T-helper 1 cell treated with Interleukin-12 subunit alpha and Interleukin-12 subunit beta and Interleukin-4 antibody, amounts not matched to agents 30 ng/mL and 1 ng/mL, for 36 hours (primary cell): Measurements from ENCODE around the gene ZNF556. TPM values are rescaled to one million over a fixed set of nuclear protein-coding genes. Genes with fewer than 3 reads are reported as not detected.
"Not testable (repeated sequence)": the region's sequence is repeated elsewhere in the genome, so short reads cannot be mapped to it uniquely, and the experiment has no call there.

Source experiments
- intact Hi-C: fragments of 100-400 bp; cut with micrococcal nuclease; formaldehyde crosslinking; loops from one replicate; pipeline ENCODE4 v1.15.1; 2024
- total RNA-seq: library from RNA; stranded (reverse); gene quantifications from 2 replicates; pipeline ENCODE4 v1.2.3, GENCODE V29; 2022

The ZNF556 gene
- total RNA-seq, 1 donor from 2014 or later = not detected

DNA sequence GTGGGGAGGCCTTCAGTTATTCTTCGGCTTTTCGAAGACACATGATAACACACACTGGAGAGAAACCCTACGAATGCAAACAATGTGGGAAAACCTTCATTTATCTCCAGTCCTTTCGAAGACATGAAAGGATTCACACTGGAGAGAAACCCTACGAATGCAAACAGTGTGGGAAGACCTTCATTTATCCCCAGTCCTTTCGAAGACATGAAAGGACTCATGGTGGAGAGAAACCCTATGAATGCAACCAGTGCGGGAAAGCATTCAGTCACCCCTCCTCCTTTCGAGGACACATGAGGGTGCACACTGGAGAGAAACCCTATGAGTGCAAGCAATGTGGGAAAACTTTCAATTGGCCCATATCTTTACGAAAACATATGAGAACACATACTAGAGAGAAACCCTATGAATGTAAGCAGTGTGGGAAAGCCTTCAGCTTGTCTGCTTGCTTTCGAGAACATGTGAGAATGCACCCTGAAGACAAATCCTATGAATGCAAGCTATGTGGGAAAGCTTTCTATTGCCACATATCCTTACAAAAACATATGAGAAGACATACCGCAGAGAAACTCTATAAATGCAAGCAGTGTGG is 14.0 kb upstream of the ZNF556 start:
- intact Hi-C loops = no loop called here

DNA sequence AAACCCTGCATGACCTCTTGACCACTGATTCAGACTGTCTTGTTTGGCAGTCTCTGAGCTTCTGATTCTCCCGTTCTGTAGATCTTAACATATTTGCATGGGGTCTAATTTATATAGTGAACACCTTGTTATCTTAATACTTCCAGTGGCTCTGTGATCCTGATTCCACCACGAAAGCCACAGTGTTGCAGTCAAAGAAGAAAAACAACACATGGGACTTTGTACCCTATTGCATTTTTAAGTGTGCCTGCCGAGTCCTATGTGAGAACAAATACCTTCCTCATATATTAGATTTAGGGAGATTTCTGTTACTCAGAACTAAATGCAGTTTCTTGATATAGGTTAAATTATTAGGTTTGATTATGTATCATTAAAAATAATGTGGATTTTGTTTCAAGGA is 12.3 kb upstream of the ZNF556 start:
- intact Hi-C loops = no loop called here

GRCh38 chr19:2856457-2857050 is 10.6 kb upstream of the ZNF556 start:
- intact Hi-C loops = no loop called here

GRCh38 chr19:2858864-2859263 is 8.3 kb upstream of the ZNF556 start:
- intact Hi-C loops = no loop called here

DNA sequence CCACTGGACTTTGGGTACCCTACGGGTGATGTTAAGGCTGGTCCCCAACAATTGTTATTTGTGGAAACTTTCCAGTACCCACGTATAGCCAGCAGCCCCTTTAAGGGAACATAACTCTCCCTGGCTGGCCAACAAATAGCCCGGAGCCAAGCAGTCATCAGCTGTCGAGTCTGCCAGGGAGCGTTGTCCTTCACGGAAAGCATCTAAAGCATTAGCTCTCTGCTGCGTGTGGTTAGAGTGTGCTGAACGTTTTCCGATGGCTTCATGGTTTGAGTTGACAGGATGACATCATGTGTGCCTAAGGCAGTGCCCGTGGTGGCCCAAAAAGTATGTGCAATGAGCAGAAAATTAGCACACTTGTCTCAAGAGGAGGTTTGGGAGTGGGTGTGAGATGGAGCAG is 3.3 kb upstream of the ZNF556 start:
- intact Hi-C loops = no loop called here

- intact Hi-C loops = no loop called here
Measured at GRCh38 chr19:2865334-2866100, 1.6 kb upstream of the ZNF556 start.

- intact Hi-C loops = no loop called here
Measured at GRCh38 chr19:2866495-2867024, 575 bp upstream of the ZNF556 start.

DNA sequence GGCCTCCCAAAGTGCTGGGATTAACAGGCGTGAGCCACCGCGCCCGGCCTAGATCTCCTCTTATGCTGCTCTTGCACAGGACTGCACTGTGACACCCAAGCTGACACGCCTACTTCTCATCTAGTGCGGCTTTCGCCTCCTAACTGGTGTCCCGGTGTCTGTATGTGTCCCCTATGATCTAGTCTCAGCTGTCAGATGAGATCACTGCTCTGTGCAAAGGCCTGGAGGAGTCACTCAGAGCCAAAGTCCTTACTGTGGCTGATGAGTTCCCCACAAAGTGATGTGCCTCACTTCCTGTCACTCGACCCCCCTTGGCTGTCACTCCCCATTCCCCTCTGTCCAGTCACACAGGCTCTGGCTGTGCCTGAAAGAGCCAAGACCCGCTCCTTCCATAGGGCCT is 2.5 kb downstream of the ZNF556 start:
- intact Hi-C loops = no loop called here

- intact Hi-C loops = loop anchor here (2.0 kb wide), 1 partner anchor 223 kb away; no protein-coding TSS in a partner anchor
Measured at GRCh38 chr19:2872175-2872574, 5.0 kb downstream of the ZNF556 start.

DNA sequence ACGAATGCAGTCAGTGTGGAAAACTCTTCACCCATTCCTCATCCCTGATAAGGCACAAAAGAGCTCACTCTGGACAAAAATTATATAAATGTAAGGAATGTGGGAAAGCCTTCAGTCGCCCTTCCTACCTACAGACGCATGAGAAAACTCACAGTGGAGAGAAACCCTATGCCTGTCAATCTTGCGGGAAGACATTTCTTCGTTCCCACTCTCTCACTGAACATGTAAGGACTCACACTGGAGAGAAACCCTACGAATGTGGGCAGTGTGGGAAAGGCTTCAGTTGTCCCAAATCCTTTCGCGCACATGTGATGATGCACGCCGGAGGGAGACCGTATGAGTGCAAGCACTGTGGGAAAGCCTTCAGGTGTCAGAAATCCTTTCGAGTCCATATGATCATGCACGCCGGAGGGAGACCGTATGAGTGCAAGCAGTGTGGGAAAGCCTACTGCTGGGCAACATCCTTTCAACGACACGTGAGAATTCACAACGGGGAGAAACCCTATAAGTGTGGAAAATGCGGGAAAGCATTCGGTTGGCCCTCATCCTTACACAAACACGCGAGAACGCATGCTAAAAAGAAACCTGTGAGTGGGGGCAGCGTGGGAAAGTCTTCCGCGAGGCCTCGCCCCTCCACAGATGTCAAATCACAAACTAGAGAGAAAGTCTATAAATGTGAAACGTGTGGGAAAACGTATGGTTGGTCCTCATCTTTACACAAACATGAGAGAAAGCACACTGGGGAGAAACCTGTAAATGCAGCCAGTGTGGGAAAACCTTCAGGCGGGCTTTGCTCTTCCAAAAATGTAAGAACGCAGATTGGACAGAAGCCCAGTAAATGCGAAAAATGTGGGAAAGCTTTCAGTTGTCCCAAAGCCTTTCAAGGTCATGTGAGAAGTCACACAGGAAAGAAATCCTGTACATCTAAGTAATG is 10.5 kb downstream of the ZNF556 start:
- intact Hi-C loops = no loop called here

DNA sequence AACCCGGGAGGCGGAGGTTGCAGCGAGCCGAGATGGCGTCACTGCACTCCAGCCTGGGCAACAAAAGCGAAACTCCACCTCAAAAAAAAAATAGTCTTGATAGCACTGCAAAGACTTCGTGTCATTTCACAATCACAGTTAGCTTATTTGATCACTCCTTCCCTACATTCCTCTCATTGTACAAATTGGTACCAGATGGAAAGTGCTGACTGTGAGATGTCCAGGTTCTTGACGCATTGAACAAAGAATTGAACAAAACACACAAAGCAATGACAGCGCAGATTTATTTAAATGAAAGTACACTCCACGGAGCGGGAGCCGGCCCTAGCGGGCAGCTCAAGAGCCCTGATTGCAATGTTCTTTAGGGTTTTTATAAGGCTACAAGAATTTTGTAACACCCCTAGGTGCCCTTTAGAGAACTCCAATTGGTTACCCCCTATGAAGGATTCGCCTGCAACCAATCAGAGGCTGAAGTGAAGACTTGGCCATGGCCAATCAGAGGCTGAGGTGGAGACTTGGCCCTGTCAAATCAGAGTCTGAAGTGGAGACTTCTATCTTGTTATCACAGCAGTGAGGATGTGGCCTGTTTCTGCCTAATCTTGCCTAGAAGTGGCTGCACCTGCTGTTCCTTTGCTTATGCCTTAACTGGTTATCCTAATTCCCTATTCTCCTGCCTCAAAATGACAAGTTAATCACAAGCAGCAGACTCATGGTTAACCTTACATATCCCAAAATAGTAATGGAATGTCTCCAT is 16.7 kb downstream of the ZNF556 start:
- intact Hi-C loops = no loop called here

- intact Hi-C loops = no loop called here
Measured at GRCh38 chr19:2885736-2886135, 18.6 kb downstream of the ZNF556 start.

DNA sequence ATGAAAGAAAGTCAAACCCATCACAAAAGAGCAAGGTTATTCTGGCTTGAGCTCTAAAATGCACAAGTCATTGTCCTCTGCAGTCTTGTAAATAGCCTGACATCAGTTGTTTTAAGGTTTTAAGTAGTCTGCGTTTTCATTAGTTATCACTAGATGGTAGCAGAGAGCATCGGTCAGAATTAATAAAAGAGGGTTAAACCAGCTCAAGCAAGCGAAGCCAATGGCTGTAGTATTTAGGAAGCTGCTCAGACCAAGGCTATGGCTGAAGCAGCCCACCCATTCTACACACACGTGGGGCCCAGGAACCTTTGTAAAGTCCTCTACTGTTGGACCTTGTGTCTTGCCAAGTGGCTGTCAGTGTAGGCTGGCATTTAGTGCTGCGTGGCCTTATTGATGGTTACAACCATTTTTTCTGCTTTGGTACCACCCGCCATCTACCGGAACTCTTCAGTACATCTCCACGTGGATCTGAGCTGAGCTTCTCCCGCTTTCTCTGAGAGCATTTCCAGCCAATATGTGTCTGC is 20.3 kb downstream of the ZNF556 start:
- intact Hi-C loops = no loop called here

GRCh38 chr19:2888731-2889224 is 21.6 kb downstream of the ZNF556 start:
- intact Hi-C loops = no loop called here

GRCh38 chr19:2890531-2890930 is 23.4 kb downstream of the ZNF556 start:
- intact Hi-C loops = not testable (repeated sequence)

DNA sequence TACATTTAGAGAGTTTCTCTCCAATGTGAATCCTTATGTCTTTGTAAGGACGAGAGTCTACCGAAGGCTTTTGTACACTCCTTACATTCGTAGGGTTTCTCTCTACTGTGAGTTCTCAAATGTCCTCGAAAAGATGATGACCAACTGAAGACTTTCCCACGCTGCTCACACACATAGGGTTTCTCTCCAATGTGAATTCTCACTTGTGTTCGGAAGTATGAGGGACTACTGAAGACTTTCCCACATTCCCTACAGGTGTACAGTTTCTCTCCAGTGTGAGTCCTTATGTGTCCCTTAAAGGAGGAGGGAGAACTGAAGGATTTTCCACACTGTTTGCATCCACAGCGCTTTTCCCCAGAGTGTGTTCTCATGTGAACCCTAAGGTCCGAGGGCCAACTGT is 29.6 kb downstream of the ZNF556 start:
- intact Hi-C loops = no loop called here

- intact Hi-C loops = loop anchor here (1.0 kb wide), 5 partner anchors 45 to 81 kb away; partner anchors contain the start of genes TLE6, ZNF554 and ZNF555
Measured at GRCh38 chr19:2900296-2901252, 33.4 kb downstream of the ZNF556 start, which contains the start of gene ZNF57. ZNF57 (plus strand) TSS chr19:2900928; CDS start chr19:2901046, 118 bp downstream.

DNA sequence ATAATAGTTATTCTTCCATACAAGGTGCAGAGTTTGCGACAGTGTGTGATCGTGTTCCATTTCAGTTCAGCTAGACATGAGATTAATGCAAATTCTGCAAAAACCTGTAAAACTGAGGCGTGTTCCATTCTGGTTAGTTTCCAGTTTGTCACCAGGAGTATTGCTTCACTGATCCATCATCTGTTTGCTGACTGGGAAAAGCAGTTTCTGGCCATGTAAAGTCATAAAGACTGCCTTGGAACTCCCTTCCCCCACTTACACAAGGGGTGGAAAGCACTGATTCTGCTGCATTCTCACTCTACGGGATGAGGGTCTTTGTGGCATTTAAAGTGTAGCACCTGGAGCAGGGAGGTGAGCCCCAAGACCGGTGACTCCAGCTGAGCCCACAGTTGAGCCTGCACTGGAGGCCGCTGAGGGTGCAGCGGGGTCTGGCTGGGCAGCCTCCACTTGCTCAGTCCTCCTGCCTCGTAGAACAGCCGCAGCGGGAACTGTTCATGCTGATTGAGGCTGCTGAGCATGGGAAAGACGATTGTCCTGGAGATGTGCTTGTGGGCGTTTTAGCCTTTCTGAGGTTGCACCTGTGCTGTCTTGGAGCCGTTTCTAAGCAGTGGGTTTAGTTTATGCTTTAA is 35.6 kb downstream of the ZNF556 start:
- intact Hi-C loops = no loop called here
